Sciatic nerve (tissue), 2 donors: Measurements from ENCODE around the gene LGSN. TPM values are rescaled to one million over a fixed set of nuclear protein-coding genes. Genes with fewer than 3 reads are reported as not detected.
"Not testable (repeated sequence)": the region's sequence is repeated elsewhere in the genome, so short reads cannot be mapped to it uniquely, and the experiment has no call there.

Source experiments
- ATAC-seq: fragments of 200-7000 bp; cut with Tn5 transposase; one replicate; pipeline ENCODE4 v1.9.1; 2020; ENCODE audit warnings: mild to moderate bottlenecking, moderate library complexity
- DNase-seq: peaks from one replicate; pipeline ENCODE4 v3.0.0-alpha.2; 2020; ENCODE audit warnings: low spot score
- intact Hi-C: fragments of 100-400 bp; cut with DNase I; formaldehyde crosslinking; loops from one replicate; pipeline ENCODE4 v1.14.2; 2022
- total RNA-seq: library from RNA; stranded (reverse); fragmentation: NEBNext Ultra II Directional; extraction: Animal tissue kit (Norgen Biotek cat#: 25700); gene quantifications from one replicate; pipeline ENCODE4 v1.2.1, GENCODE V29; 2021
- donor health status: DM: no; HTN: no; CAD: no.
- donor health status: DM: no; HTN: no; CAD: no.

Gene LGSN
- total RNA-seq, 1 donor from 2014 or later, result not detected

DNA sequence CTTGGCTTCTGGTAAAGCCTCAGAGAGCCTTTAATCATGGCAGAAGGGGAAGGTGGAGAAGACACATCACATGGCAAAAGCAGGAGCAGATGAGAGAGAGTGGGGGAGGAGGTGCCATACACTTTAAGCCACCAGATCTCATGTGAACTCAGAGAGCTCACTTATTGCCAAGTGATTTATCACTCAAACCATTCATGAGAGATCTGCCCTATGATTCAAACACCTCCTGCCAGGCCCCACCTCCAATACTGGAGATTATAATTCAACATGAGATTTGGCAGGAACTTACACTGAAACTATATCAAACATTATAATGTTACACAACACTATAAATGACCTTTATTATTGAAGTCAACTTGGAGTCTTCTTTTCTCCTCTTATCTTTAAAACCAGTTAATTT lies 60.6 kb downstream of the LGSN start:
- ATAC-seq (no peak), DNase-seq (no peak)
- intact Hi-C loops, result no loop called here

DNA sequence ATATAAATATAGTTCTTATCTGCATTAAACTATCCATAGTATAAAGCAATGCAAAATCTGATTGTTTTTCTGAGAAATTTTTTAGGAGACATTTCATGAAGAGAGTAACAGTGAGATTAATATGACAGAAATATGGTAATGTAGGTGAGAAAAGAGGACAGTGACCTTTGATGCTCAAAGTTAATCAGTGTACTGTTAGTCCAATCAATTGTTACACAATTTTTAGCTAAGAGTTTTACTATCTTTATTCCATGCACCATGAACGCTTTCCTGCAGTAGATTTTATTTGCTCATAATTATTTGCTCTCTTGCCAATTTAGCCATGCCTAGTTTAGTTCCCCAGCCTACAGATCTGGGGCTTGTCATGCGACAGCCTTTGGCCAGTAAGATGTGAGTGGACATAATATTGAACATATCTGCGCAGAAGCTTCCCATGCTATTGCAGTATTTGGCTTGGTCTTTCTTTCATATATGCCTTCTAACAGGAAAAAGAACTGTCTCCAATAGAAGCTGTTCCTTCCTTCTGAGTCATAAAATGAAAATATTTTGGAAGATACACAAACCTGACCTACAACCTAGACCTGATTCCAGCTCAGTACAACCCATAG lies 69.8 kb downstream of the LGSN start:
- ATAC-seq (no peak), DNase-seq (no peak)
- intact Hi-C loops, result no loop called here

DNA sequence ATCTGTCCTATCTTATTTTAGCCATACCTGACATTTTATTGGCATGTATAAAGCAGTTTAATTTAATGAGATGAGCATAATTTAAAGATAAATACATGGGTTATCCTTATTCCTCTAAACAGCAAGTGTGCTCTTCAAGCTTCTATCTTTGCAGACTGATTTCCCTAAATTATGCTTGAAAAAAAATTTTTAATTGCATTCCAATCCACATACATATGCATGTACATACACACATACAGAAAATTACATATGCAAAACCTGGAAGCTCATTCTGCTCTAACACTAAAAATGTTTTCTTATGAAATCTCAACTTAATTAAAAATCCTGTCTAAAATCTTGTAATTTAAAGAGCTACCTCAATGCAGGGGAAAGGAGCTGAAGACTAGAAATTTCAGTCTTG lies 73.2 kb downstream of the LGSN start:
- intact Hi-C loops, result no loop called here
- ATAC-seq (no peak), DNase-seq (no peak)

DNA sequence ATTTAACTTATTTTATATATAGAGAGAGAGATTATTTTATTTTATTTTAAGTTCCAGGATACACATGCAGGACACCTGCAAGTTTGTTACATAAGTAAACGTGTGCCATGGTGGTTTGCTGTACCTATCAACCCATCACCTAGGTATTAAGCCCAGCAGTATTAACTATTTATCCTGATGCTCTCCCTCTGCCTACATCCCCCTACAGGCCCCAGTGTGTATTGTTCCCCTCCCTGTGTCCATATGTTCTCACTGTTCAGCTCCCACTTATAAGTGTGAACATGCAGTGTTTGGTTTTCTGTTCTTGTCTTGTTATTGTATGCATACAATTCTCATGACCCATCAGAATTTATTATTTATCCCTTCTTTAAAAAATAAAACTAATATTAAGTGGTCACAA lies 73.9 kb downstream of the LGSN start:
- intact Hi-C loops, result no loop called here
- ATAC-seq (no peak), DNase-seq (no peak)

DNA sequence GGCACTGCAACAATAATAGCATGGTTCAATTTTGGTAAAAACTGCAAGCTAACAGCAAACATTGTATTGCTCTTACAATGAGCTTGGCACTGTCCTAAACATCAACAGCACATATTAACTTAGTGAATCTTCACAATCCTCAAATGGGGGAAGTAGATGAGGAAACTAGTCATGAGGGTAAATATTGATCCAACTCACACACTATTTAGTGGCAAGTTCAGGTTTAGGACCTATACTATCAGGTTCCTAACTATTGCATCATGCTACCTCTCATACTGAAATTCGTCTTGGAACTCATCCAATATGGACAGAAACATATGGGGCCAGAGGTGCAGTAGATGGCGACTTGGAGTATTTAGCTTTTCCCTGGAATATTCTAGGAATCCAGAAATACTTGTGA lies 74.4 kb downstream of the LGSN start:
- no peak for DNase-seq
- intact Hi-C loops, result no loop called here
- no peak for ATAC-seq

DNA sequence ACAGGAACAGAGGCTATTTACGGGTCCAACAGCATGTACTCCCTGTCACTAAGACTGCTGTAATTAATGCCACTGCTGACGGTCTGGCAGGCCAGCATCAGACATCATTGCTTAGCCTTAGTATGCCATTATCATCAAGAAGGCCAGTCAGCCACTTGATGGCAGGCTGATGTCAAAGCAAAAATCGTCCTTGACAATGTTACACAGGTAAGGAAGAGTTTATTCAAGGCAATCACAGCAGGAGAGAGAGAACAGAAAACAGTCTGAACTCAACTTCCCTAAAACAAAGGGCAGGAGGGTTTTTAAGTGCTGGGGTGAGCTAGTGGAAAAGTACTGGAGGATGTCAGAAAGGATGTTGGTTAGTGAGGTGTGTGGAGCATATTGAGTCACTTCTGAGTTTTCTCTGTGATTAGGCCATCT lies 83.4 kb downstream of the LGSN start:
- ATAC-seq (no peak), DNase-seq (no peak)
- intact Hi-C loops, result no loop called here

DNA sequence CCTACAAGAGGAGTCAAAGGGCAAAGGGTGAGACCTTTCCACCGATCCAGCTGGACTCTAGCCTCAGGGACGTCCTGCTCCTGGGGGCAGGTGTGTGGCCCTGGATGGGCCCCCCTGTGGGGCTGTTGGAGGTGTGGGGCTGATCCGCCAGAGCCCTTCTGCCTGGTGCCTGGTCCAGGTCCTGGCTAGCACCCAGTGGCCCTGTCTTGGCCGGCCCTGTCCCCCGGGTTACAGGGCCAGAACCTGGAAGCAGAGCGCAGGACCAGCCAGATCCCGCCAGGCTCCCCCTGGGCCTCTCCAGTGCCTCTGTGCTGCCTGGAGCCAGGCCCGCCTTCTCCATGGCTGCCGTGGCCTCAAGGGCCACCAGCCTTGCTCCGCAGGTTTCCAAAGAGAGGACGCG lies 89.3 kb downstream of the LGSN start:
- DNase-seq, ATAC-seq, intact Hi-C loops: not testable (repeated sequence)

DNA sequence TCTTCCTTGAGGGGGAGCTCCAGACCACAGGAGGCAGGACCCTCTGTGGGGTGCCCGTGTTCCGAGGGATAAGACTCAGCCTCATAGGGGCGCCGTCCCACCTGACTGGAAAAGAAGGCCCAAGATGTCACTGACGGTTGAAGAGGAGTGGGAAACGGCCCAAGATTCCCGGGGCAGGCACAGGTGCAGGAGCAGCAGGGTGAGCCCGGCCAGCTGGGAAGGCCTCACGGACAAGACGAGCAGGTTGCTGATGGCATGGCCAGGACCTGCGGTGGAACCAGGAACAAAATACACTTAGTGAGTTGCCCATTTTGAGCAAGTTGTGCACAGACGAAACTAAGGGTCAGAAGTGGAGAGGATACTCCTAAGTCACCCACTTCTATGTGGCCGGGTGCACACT lies 89.8 kb downstream of the LGSN start:
- intact Hi-C loops, DNase-seq, ATAC-seq: not testable (repeated sequence)

DNA sequence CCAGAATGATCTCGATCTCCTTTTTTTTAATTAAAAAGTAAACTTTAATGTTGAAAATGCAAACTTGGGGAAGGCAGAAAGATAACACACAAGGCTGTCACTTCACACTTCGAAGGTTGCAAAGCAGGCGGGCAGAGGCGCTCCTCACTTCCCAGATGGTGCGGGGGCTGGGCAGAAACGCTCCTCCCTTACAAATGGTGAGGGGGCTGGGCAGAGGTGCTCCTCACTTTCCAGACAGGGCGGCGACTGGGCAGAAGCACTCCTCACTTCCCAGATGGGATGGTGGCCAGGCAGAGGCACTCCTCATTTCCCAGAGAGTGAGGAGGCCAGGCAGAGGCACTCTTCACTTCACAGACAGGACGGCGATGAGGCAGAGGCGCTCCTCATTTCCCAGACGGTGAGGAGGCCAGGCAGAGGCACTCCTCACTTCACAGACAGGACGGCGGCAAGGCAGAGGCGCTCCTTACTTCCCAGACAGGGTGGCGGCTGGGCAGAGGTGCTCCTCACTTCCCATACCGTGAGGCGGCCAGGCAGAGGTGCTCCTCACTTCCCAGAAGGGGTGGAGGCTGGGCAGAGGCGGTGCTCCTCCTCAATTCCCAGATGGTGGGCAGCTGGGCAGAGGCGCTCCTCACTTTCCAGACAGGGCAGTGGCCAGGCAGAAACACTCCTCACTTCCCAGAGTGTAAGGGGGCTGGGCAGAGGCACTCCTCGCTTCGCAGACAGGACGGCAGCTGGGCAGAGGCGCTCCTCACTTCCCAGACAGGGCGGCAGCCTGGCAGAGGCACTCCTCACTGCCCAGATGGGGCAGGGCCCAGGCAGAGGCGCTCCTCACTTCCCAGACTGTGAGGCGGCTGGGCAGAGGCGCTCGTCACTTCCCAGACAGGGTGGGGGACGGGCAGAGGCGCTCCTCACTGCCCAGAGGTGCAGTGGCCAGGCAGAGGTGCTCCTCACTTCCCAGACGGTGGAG lies 91.6 kb downstream of the LGSN start:
- intact Hi-C loops, ATAC-seq, DNase-seq: not testable (repeated sequence)

DNA sequence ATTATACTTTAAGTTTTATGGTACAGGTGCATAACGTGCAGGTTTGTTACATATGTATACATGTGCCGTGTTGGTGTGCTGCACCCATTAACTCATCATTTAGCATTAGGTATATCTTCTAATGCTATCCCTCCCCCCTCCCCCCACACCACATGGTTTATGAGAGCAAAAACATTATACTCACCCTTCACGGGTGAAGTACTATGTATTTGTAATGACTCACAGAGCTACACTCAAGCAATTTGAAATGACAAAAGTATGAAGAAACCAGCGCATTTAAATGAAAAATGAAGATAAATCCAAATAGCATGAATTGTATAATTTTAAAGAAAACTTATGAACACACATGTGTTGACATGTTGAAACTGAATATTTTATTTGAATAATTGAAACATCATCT lies 93.8 kb downstream of the LGSN start:
- ATAC-seq, intact Hi-C loops, DNase-seq: not testable (repeated sequence)

Other genes with a start within 250 kb of the LGSN start
- gene FKBP1C, start 108.5 kb downstream of the LGSN start, total RNA-seq, result 0.89 TPM